Endothelial cell of umbilical vein (primary cell): ENCODE measurements around the gene MRFAP1. TPM values are rescaled to one million over a fixed set of nuclear protein-coding genes. Genes with fewer than 3 reads are reported as not detected.

Experiments
- BruUV-seq: library from RNA; stranded (reverse); fragments of 400-500 nt; replicated peaks from 2 replicates; lab custom pipeline; 2021; lab: Mats Ljungman, UMichigan
- CTCF ChIA-PET: fragments of 300-600, 350-600 bp; sonication (Branson Sonifier 250); formaldehyde crosslinking; loops from one replicate; lab custom pipeline; 2021; ENCODE audit warnings: antibody characterized with exemption, inconsistent platforms; lab: Charles Lee
- POLR2A ChIA-PET: fragments of 300-600, 350-600 bp; sonication (Branson Sonifier 250); formaldehyde crosslinking; loops from one replicate; lab custom pipeline; 2021; ENCODE audit warnings: antibody characterized with exemption, inconsistent platforms; lab: Charles Lee
- DNase-seq: peaks from one replicate; pipeline ENCODE4 v3.0.0-alpha.2; 2011; ENCODE audit warnings: low read depth, low spot score
- FAIRE-seq: peaks from 2 replicates; lab custom pipeline; 2011; peaks lifted over from hg19 to GRCh38; lab: Jason Lieb, UNC
- H2AFZ ChIP-seq: 2 replicates; pipeline ENCODE4 v1.6.0; 2012; ENCODE audit warnings: low read depth, low read length, control low read depth, inconsistent platforms
- H3K27ac ChIP-seq: 2 replicates; pipeline ENCODE4 v1.5.1; 2011; ENCODE audit warnings: low read depth, mild to moderate bottlenecking, control low read depth, low read length, moderate library complexity; ENCODE audit not compliant: insufficient read depth
- H3K27me3 ChIP-seq, 2 experiments: 2 replicates each; pipeline versions ENCODE4 v1.6.0 to v1.6.1; 2011; ENCODE audit warnings: low read length in 2 of 2, mixed read lengths in 1 of 2; ENCODE audit not compliant: control insufficient read depth in 2 of 2, insufficient read depth in 2 of 2
- H3K36me3 ChIP-seq, 2 experiments: 2 replicates in 1 of 2; 3 replicates in 1 of 2; pipeline ENCODE4 v1.5.1; 2011; ENCODE audit warnings: low read length in 2 of 2, mild to moderate bottlenecking in 1 of 2, moderate library complexity in 1 of 2; ENCODE audit not compliant: control insufficient read depth in 2 of 2, insufficient read depth in 2 of 2; ENCODE audit errors: extremely low read depth in 1 of 2
- H3K4me1 ChIP-seq: 3 replicates; pipeline ENCODE4 v1.5.1; 2011; ENCODE audit warnings: mild to moderate bottlenecking, low read length; ENCODE audit not compliant: control insufficient read depth, insufficient read depth; ENCODE audit errors: extremely low read depth
- H3K4me2 ChIP-seq: 2 replicates; pipeline ENCODE4 v1.6.1; 2011; ENCODE audit warnings: low read length, control low read depth, mixed read lengths; ENCODE audit not compliant: insufficient read depth
- H3K4me3 ChIP-seq, 3 experiments: fragments of 200-600 bp in 1 of 3; sonication (generic), shearing (Covaris generic) in 1 of 3; replicated peaks in 1 of 3; 2 replicates each; pipeline ENCODE4 v1.5.1; 2011 to 2016; ENCODE audit warnings: control low read depth in 3 of 3, low read length in 3 of 3, mild to moderate bottlenecking in 2 of 3, inconsistent platforms in 1 of 3, low read depth in 1 of 3, moderate library complexity in 1 of 3; ENCODE audit not compliant: insufficient read depth in 1 of 3
- H3K79me2 ChIP-seq: 2 replicates; pipeline ENCODE4 v1.6.0; 2012; ENCODE audit warnings: low read length, inconsistent platforms; ENCODE audit not compliant: control insufficient read depth, insufficient read depth
- H3K9ac ChIP-seq: replicated peaks from 2 replicates; pipeline ENCODE3; 2011; ENCODE audit warnings: low read length, control low read depth; ENCODE audit not compliant: insufficient read depth; ENCODE audit errors: extremely low read depth
- H3K9me1 ChIP-seq: replicated peaks from 3 replicates; pipeline ENCODE4 v1.6.0; 2011; ENCODE audit warnings: mild to moderate bottlenecking, low read length; ENCODE audit not compliant: control insufficient read depth, insufficient read depth; ENCODE audit errors: extremely low read depth
- H3K9me3 ChIP-seq: replicated peaks from 2 replicates; pipeline ENCODE4 v1.5.1; 2012; ENCODE audit warnings: low read length, inconsistent platforms; ENCODE audit not compliant: control insufficient read depth, insufficient read depth
- H4K20me1 ChIP-seq: replicated peaks from 2 replicates; pipeline ENCODE3; 2011; ENCODE audit warnings: mild to moderate bottlenecking, low read length; ENCODE audit not compliant: control insufficient read depth, insufficient read depth; ENCODE audit errors: extremely low read depth
- EZH2 ChIP-seq: IDR thresholded peaks from 2 replicates; pipeline ENCODE4 v1.6.1; 2012; ENCODE audit warnings: borderline replicate concordance, low read depth, mild to moderate bottlenecking, moderate library complexity, low read length, inconsistent platforms; ENCODE audit not compliant: severe bottlenecking
- FOS ChIP-seq: IDR thresholded peaks from 2 replicates; pipeline ENCODE4 v1.6.1; 2011; ENCODE audit warnings: mild to moderate bottlenecking, low read length, moderate library complexity, borderline replicate concordance; ENCODE audit not compliant: insufficient read depth
- GATA2 ChIP-seq: IDR thresholded peaks from 2 replicates; pipeline ENCODE4 v1.7.0; 2011; ENCODE audit warnings: low read depth, mild to moderate bottlenecking, moderate library complexity, mixed read lengths, low read length; ENCODE audit not compliant: insufficient read length, insufficient read depth
- JUN ChIP-seq: IDR thresholded peaks from 2 replicates; pipeline ENCODE4 v1.6.1; 2011; ENCODE audit warnings: borderline replicate concordance, low read depth; ENCODE audit not compliant: insufficient read length, insufficient read depth
- MAX ChIP-seq: IDR thresholded peaks from 2 replicates; pipeline ENCODE4 v1.6.1; 2011; ENCODE audit not compliant: insufficient read depth, insufficient read length
- MYC ChIP-seq: IDR thresholded peaks from one replicate; pipeline ENCODE4 v1.6.1; 2011; ENCODE audit warnings: mild to moderate bottlenecking, low read depth, low read length
- POLR2A ChIP-seq: IDR thresholded peaks from 2 replicates; pipeline ENCODE4 v1.6.1; 2012; ENCODE audit warnings: low read depth, mild to moderate bottlenecking, control low read depth, low read length
- POLR2AphosphoS5 ChIP-seq: IDR thresholded peaks from 2 replicates; pipeline ENCODE4 v1.6.1; 2012; ENCODE audit warnings: low read depth, mild to moderate bottlenecking, control low read depth, low read length, moderate library complexity; ENCODE audit not compliant: insufficient read depth
- dilution Hi-C: fragments of 300-500 bp; cut with MboI; formaldehyde crosslinking; loops from one replicate; pipeline ENCODE4 v1.15.0; 2019; ENCODE audit warnings: low sequenced_read_pairs; ENCODE audit not compliant: extremely low pct_ligation_motif_present
- intact Hi-C: fragments of 100-400 bp; cut with micrococcal nuclease; formaldehyde crosslinking; loops from one replicate; pipeline ENCODE4 v1.10.0; 2022
- polyA plus RNA-seq, 4 experiments: library from polyadenylated mRNA; depleted of rRNA in 3 of 4; stranded (reverse) in 3 of 4; unstranded in 1 of 4; fragments of >200 nt; gene quantifications; 2 replicates each; pipeline versions ENCODE4 v1.2.1 to v1.2.3, GENCODE V29; 2011 to 2012; ENCODE audit warnings: missing spikeins in 1 of 4
- total RNA-seq: library from RNA; stranded (reverse); gene quantifications from 2 replicates; pipeline ENCODE4 v1.2.3, GENCODE V29; 2021
- TF ChIP-seq, protein P1 (sequence below), 2 donors: IDR thresholded peaks; 1 replicate in 1 of 2; 2 replicates in 1 of 2; pipeline ENCODE4 v1.5.1; 2011; ENCODE audit warnings: low read length in 2 of 2, mild to moderate bottlenecking in 2 of 2, moderate library complexity in 2 of 2, control low read depth in 1 of 2, inconsistent platforms in 1 of 2, low read depth in 1 of 2; ENCODE audit not compliant: insufficient read depth in 1 of 2; ENCODE audit errors: extremely low read depth in 1 of 2

MRFAP1 gene
- total and polyA plus RNA-seq, 2 donors (not counting 3 experiments of a cell fraction or from before 2014, with no cell fraction given) = 170 to 317 TPM

GRCh38 chr4:6659897-6660296 is 19.4 kb downstream of the MRFAP1 start:
- H3K27ac ChIP-seq = no peak overlapping the region
- no peak overlapping the region for H3K9ac ChIP-seq
- no peak for DNase-seq
- ChIA-PET CTCF (interaction anchor here (1.0 to 1.7 kb wide), 4 partner anchors 8 to 16 kb away, joined by 3 to 6 read pairs (median 4); no protein-coding TSS in a partner anchor), POLR2A (no interaction called here)
- intact Hi-C loops (no loop called here), dilution Hi-C loops (no loop called here)
- no peak overlapping the region for H3K4me3 ChIP-seq
- H4K20me1 ChIP-seq = no peaks in the 10 kb centered on the region
- H3K4me1 ChIP-seq = peaks cover 2% of the 10 kb centered on the region
- no peak overlapping the region for H3K4me2 ChIP-seq
- peaks cover 22 to 48% of the 10 kb centered on the region in 2 experiments for H3K27me3 ChIP-seq
- H3K9me3 ChIP-seq = no peaks in the 10 kb centered on the region
- H3K36me3 ChIP-seq = no peaks in the 10 kb centered on the region
- no TSS peak for BruUV-seq
- no peak overlapping the region for H2AFZ ChIP-seq
- no peak for FAIRE-seq
- no peaks in the 10 kb centered on the region for H3K9me1 ChIP-seq
- TF ChIP-seq, protein P1, sequence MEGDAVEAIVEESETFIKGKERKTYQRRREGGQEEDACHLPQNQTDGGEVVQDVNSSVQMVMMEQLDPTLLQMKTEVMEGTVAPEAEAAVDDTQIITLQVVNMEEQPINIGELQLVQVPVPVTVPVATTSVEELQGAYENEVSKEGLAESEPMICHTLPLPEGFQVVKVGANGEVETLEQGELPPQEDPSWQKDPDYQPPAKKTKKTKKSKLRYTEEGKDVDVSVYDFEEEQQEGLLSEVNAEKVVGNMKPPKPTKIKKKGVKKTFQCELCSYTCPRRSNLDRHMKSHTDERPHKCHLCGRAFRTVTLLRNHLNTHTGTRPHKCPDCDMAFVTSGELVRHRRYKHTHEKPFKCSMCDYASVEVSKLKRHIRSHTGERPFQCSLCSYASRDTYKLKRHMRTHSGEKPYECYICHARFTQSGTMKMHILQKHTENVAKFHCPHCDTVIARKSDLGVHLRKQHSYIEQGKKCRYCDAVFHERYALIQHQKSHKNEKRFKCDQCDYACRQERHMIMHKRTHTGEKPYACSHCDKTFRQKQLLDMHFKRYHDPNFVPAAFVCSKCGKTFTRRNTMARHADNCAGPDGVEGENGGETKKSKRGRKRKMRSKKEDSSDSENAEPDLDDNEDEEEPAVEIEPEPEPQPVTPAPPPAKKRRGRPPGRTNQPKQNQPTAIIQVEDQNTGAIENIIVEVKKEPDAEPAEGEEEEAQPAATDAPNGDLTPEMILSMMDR (IDR thresholded peaks at IDR 0.05; ENCODE audit: extremely low read depth in 1 of 2, insufficient read depth in 1 of 2, low read depth in 1 of 2, low read length in 2 of 2) = no peak
- H3K79me2 ChIP-seq = no peaks in the 10 kb centered on the region

GRCh38 chr4:6660430-6660829 is 19.9 kb downstream of the MRFAP1 start:
- no peaks in the 10 kb centered on the region for H3K36me3 ChIP-seq
- H2AFZ ChIP-seq = no peak overlapping the region
- no peak for FAIRE-seq
- no peaks in the 10 kb centered on the region for H3K9me1 ChIP-seq
- intact Hi-C loops (no loop called here), dilution Hi-C loops (no loop called here)
- H3K9ac ChIP-seq = no peak overlapping the region
- H3K4me2 ChIP-seq = no peak overlapping the region
- peaks cover 27 to 48% of the 10 kb centered on the region in 2 experiments for H3K27me3 ChIP-seq
- BruUV-seq = no TSS peak
- no peak overlapping the region for H3K27ac ChIP-seq
- ChIA-PET POLR2A (no interaction called here), CTCF (interaction anchor here (1.0 kb wide), 1 partner anchor 15 kb away, joined by 3 read pairs; no protein-coding TSS in a partner anchor)
- peaks cover 2% of the 10 kb centered on the region for H3K4me1 ChIP-seq
- no peaks in the 10 kb centered on the region for H3K9me3 ChIP-seq
- TF ChIP-seq GATA2 = no peak
- no peak for TF ChIP-seq POLR2AphosphoS5
- no peak for TF ChIP-seq JUN
- TF ChIP-seq FOS = no peak
- no peak for TF ChIP-seq MYC
- no peak for TF ChIP-seq MAX
- no peak for TF ChIP-seq POLR2A
- TF ChIP-seq, protein P1 (IDR thresholded peaks at IDR 0.05; ENCODE audit: extremely low read depth in 1 of 2, insufficient read depth in 1 of 2, low read depth in 1 of 2, low read length in 2 of 2) = no peak
- no peak for TF ChIP-seq EZH2
- H3K79me2 ChIP-seq = no peaks in the 10 kb centered on the region
- no peaks in the 10 kb centered on the region for H4K20me1 ChIP-seq
- no peak for DNase-seq
- H3K4me3 ChIP-seq = no peak overlapping the region
